NCI-H1930 (cell line): ENCODE results near the gene EXOC4.

Source experiments
- DNase-seq, 2 experiments: peaks; one replicate each; lab custom pipeline; 2025; lab: John Stamatoyannopoulos, UW

EXOC4 gene

GRCh38 chr7:133364959-133365690, 112.2 kb downstream of the EXOC4 start:
- no peak for DNase-seq

- no peak for DNase-seq
Measured at GRCh38 chr7:133365917-133366316, 113.0 kb downstream of the EXOC4 start.

- DNase-seq: no peak
Measured at GRCh38 chr7:133367561-133367960, 114.7 kb downstream of the EXOC4 start.

- no peak for DNase-seq
Measured at GRCh38 chr7:133369130-133369529, 116.3 kb downstream of the EXOC4 start.

- DNase-seq: no peak
Measured at GRCh38 chr7:133371616-133372015, 118.7 kb downstream of the EXOC4 start.

GRCh38 chr7:133372337-133372736, 119.5 kb downstream of the EXOC4 start:
- no peak for DNase-seq

- DNase-seq: no peak
Measured at GRCh38 chr7:133376514-133376913, 123.6 kb downstream of the EXOC4 start.

- DNase-seq: no peak
Measured at GRCh38 chr7:133381965-133382364, 129.1 kb downstream of the EXOC4 start.

- DNase-seq: no peak
Measured at GRCh38 chr7:133382775-133383559, 130.1 kb downstream of the EXOC4 start.

- DNase-seq: no peak
Measured at GRCh38 chr7:133386205-133386604, 133.3 kb downstream of the EXOC4 start.

- no peak for DNase-seq
Measured at GRCh38 chr7:133389727-133390126, 136.8 kb downstream of the EXOC4 start.

GRCh38 chr7:133391206-133391605, 138.3 kb downstream of the EXOC4 start:
- DNase-seq: no peak

GRCh38 chr7:133394369-133394768, 141.5 kb downstream of the EXOC4 start:
- no peak for DNase-seq

- DNase-seq: no peak
Measured at GRCh38 chr7:133395551-133395950, 142.7 kb downstream of the EXOC4 start.

GRCh38 chr7:133398506-133398905, 145.6 kb downstream of the EXOC4 start:
- DNase-seq: no peak

- DNase-seq: no peak
Measured at GRCh38 chr7:133401225-133401624, 148.3 kb downstream of the EXOC4 start.

GRCh38 chr7:133408212-133408611, 155.3 kb downstream of the EXOC4 start:
- DNase-seq: no peak

GRCh38 chr7:133409421-133409820, 156.5 kb downstream of the EXOC4 start:
- DNase-seq: no peak

- DNase-seq: no peak
Measured at GRCh38 chr7:133409966-133410365, 157.1 kb downstream of the EXOC4 start.

- DNase-seq: no peak
Measured at GRCh38 chr7:133411395-133411794, 158.5 kb downstream of the EXOC4 start.

GRCh38 chr7:133412942-133413341, 160.1 kb downstream of the EXOC4 start:
- no peak for DNase-seq

- no peak for DNase-seq
Measured at GRCh38 chr7:133419041-133419440, 166.2 kb downstream of the EXOC4 start.

GRCh38 chr7:133423618-133424017, 170.7 kb downstream of the EXOC4 start:
- no peak for DNase-seq
